ENCODE data around the gene ARFRP1. TPM values are rescaled to one million over a fixed set of nuclear protein-coding genes. Genes with fewer than 3 reads are reported as not detected.

The ARFRP1 gene
- total and polyA plus RNA-seq, 2 of the 4 experiments (the other 2 are of a cell fraction), result 25.3 to 36.6 TPM

DNA sequence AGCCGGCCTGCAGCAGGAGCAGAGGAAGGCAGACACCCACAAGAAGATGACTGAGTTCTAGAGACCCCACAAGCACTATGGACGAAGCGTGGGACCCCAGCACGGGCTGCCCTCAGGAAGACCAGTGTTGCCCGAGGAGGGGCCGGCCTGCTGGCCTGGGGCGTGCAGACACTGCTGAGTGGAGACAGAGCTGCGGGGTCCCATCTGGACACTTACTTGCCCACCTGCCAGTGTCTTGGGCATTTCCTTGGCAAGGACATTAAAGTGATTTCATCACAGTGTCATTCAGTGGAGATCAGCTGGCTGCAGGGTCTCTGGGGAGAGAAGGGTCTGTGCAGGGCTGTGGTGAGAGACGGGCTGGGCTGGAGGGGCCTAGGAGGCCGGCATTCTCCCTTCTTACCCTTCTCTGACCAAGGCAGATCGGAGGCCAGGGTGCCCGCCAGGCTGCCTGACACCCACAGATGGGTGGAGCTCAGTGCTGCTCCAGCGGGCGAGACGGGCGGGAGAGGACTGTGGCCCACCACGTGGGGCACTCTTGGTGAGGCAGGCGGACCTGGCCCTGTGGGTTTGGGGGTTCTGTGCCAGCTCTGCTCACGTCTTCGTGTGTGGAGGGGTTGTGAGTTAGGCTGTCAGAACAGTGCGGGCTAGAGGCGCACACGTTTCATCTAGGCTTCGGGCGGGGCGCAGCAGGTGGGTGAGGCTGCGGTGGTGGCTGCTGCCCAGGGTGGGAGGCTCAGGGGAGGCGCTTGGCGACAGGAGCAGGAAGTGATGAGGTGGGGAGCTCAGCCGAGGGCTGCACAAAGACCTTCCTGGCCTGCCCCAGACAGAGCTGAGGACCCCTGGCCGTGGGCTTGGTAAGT, 28.3 kb upstream of the ARFRP1 start, which contains the start of gene LIME1:
Gene LIME1 (plus strand): TSS at position 806 of the 860 bp plus-strand sequence. CDS start 886 bp downstream, outside the sequence.
- no peak within 1 kb of the TSS for H3K23ac ChIP-seq (ENCODE audit: low read depth, low read length)
- DNase-seq (no peak), ATAC-seq (ENCODE audit: low read depth) (no peak)
- WGBS, 2 experiments (ENCODE audit: extremely low coverage in 2 of 2, insufficient read length in 1 of 2), result 93% methylated on average over 16 of the region's 31 CpGs; no CpG with 5 or more reads in 1 of the 2 experiments
- no TSS peak for BruUV-seq (replicated peaks)
- H2AFZ ChIP-seq (replicated peaks; ENCODE audit: low read length, poor library complexity), result peak within 1 kb of the TSS; percentile 58
- dilution Hi-C loops (cut with HindIII; ENCODE audit: low sequenced_read_pairs, unreplicated experiment) (no loop called here), in situ Hi-C loops (cut with MboI; ENCODE audit: low sequenced_read_pairs) (no loop called here), intact Hi-C loops (cut with micrococcal nuclease) (no loop called here)
- no peak within 1 kb of the TSS for H2BK15ac ChIP-seq (ENCODE audit: low read depth, low read length)
- no peak within 1 kb of the TSS for H2BK20ac ChIP-seq (ENCODE audit: low read depth, low read length)
- no peak within 1 kb of the TSS for H2AK5ac ChIP-seq (ENCODE audit: low read depth, low read length)
- H3K79me1 ChIP-seq (ENCODE audit: low read depth in 1 of 2, low read length in 2 of 2), result peaks cover 16 to 34% of the 10 kb centered on the region in 2 experiments
- peaks cover 5% of the 10 kb centered on the region; the same call in 1 of the 2 replicates for H3K4me1 ChIP-seq (ENCODE audit: control insufficient read depth, insufficient read depth, low read length)
- H3K27me3 ChIP-seq (ENCODE audit: control insufficient read depth, insufficient read depth, low read length), result no peaks in the 10 kb centered on the region
- H3K56ac ChIP-seq (ENCODE audit: extremely low read depth, insufficient read depth, low read length), result no peak within 1 kb of the TSS
- H3K9me3 ChIP-seq (ENCODE audit: control insufficient read depth, insufficient read depth, low read length), result no peaks in the 10 kb centered on the region
- peaks cover 15% of the 10 kb centered on the region for H3K9me1 ChIP-seq (ENCODE audit: insufficient read depth, low read length)
- H3K4ac ChIP-seq (ENCODE audit: low read depth, low read length), result no peak within 1 kb of the TSS
- H2BK120ac ChIP-seq (ENCODE audit: low read depth, low read length), result no peak within 1 kb of the TSS
- peaks cover 38% of the 10 kb centered on the region for H4K20me1 ChIP-seq (ENCODE audit: insufficient read depth, low read length)
- H3K9ac ChIP-seq (ENCODE audit: low read depth, low read length), result no peak within 1 kb of the TSS
- no peak within 1 kb of the TSS for H4K91ac ChIP-seq (ENCODE audit: insufficient read depth, low read depth, low read length)
- H2BK5ac ChIP-seq (ENCODE audit: low read depth, low read length, poor library complexity, severe bottlenecking), result no peak within 1 kb of the TSS
- H3K36me3 ChIP-seq (ENCODE audit: control insufficient read depth, insufficient read depth, low read length), result peaks cover 31% of the 10 kb centered on the region
- H3K4me3 ChIP-seq (ENCODE audit: insufficient read depth, low read depth, low read length), result no peak within 1 kb of the TSS
- H3K18ac ChIP-seq (ENCODE audit: low read depth, low read length), result no peak within 1 kb of the TSS
- POLR2A ChIA-PET (ENCODE audit: unreplicated experiment), result no interaction called here
- H3K14ac ChIP-seq (replicated peaks; ENCODE audit: low read depth, low read length), result no peak within 1 kb of the TSS
- no peak within 1 kb of the TSS for H3K4me2 ChIP-seq (ENCODE audit: low read depth, low read length)
- TF ChIP-seq FOS (IDR thresholded peaks at IDR 0.05; ENCODE audit: low read depth, low read length) (no peak), USF2 (IDR thresholded peaks at IDR 0.05; ENCODE audit: low read depth, low read length) (no peak), NFE2L2 (IDR thresholded peaks at IDR 0.05; ENCODE audit: low read depth, low read length) (no peak), CEBPB (IDR thresholded peaks at IDR 0.05; ENCODE audit: low read depth, low read length) (no peak), MAZ (IDR thresholded peaks at IDR 0.05; ENCODE audit: borderline replicate concordance, low read depth, low read length) (no peak)
- H3K27ac ChIP-seq (ENCODE audit: insufficient read depth, low read length), result no peak within 1 kb of the TSS
- H4K5ac ChIP-seq (ENCODE audit: low read depth, low read length), result no peak within 1 kb of the TSS
- CTCF ChIA-PET, result no interaction called here
- H2AK9ac ChIP-seq (replicated peaks; ENCODE audit: low read depth, low read length, poor library complexity), result peak within 1 kb of the TSS; percentile 72
- no peak within 1 kb of the TSS for H4K8ac ChIP-seq (ENCODE audit: low read depth in 2 of 2, low read length in 2 of 2)
